ENCODE data around the gene MSI2. TPM values are rescaled to one million over a fixed set of nuclear protein-coding genes. Genes with fewer than 3 reads are reported as not detected.

The MSI2 gene
- total and polyA plus RNA-seq, 9 of the 15 experiments (the other 6 are each of a cell fraction or from before 2014, with no cell fraction given) = 4.6 to 61.8 (median 42.4) TPM

DNA sequence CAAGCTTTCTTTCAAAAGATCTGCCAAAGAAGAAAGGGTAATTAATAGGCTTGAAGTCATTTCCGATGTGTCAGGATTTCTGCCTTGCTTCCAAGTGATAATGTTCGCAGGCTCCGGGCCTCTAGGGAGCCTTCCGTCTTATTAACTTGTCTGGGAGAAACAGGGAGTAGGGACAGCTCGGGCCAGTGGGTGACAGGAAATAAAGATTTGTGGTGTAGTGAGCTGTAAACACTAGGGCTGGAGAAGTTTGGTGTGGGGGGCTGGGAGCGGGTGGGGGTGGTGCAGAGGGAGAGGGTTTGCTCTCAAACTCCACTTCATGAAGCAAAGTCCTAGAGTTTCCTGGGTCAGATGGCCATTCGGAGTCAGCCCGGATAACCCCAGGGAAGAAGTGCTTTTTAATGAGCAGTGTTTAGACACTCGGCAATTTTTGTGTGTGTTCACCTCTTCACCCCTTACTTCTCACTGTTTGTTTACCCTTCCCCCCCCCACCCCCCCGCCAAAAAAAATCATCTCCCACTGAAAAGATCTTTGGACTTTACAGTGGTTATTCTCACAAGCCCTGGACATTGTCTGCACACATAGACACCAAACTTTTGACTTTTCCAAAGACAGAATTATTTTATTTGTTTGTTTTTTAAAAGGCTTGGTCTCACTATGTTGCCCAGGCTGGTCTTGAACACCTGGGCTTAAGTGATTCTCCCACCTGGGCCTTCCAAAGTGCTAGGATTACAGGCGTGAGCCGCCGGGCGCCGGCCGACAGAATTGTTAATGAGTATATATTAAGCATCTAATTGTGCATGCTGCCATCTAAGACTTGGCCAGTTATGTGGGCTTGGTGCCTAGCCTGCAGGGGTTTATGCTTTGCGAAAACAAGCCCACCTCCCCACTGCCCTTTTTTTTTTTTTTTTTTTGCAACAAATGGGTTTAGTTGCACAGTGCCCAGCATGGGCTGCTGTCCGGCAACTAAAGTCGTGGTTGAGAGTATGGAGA is 292.4 kb downstream of the MSI2 start:
- no peaks in the 10 kb centered on the region for H3K9me3 ChIP-seq (replicated peaks; ENCODE audit: control insufficient read depth, insufficient read depth, low read depth, low read length)
- H4K20me1 ChIP-seq (replicated peaks; ENCODE audit: control insufficient read depth, insufficient read depth, low read length) = no peaks in the 10 kb centered on the region
- no peaks in the 10 kb centered on the region for H3K79me2 ChIP-seq (ENCODE audit: control insufficient read depth, insufficient read depth, low read length)
- ATAC-seq (no peak), DNase-seq (ENCODE audit: extremely low read depth in 1 of 4, low spot score in 3 of 4) (peak in 2 of 4 experiments; percentile 16 to 18), FAIRE-seq (no peak)
- ChIA-PET POLR2A (interaction anchor here (0.7 to 1.5 kb wide), 3 partner anchors 8 to 15 kb away, joined by 3 to 9 read pairs (median 5); no protein-coding TSS in a partner anchor), CTCF (ENCODE audit: low intra/inter-chr PET ratio) (no interaction called here)
- no peaks in the 10 kb centered on the region for H3K27me3 ChIP-seq (ENCODE audit: control insufficient read depth in 2 of 2, insufficient read depth in 2 of 2, low read length in 2 of 2)
- no peaks in the 10 kb centered on the region for H3K36me3 ChIP-seq (ENCODE audit: control insufficient read depth, insufficient read depth, low read length)
- in situ Hi-C loops (cut with MboI) = no loop called here
- H3K27ac ChIP-seq (ENCODE audit: extremely low read depth, low read depth, low read length) = no peak overlapping the region
- H3K4me3 ChIP-seq = no peak overlapping the region
- H3K9ac ChIP-seq (ENCODE audit: insufficient read depth in 1 of 2, low read depth in 2 of 2, low read length in 2 of 2) = no peak overlapping the region; a peak in 1 of 4 replicates
- WGBS (ENCODE audit: insufficient coverage, low coverage, missing lambda C conversion rate) = 66% methylated on average over 16 of the region's 19 CpGs
- H2AFZ ChIP-seq (ENCODE audit: low read depth, low read length) = no peak overlapping the region
- intact Hi-C loops (cut with micrococcal nuclease) = no loop called here
- no peaks in the 10 kb centered on the region for H3K9me1 ChIP-seq (ENCODE audit: control insufficient read depth, insufficient read depth, low read length)
- H3K4me1 ChIP-seq (replicated peaks in 1 of 2; ENCODE audit: control insufficient read depth in 2 of 2, insufficient read depth in 2 of 2, low read length in 2 of 2) = peaks cover 14 to 17% of the 10 kb centered on the region in 2 experiments; a peak in 4 of 5 replicates
- no peak for TF ChIP-seq PBX2 (CRISPR knock-in tag; IDR thresholded peaks at IDR 0.05; ENCODE audit: low read depth)
- 0 out of 2 replicates have a peak, but pooled peaks have one; percentile 8 for TF ChIP-seq PBX2 (tag; conservative IDR thresholded peaks at IDR 0.05; ENCODE audit: low read depth)
- TF ChIP-seq, protein P1, sequence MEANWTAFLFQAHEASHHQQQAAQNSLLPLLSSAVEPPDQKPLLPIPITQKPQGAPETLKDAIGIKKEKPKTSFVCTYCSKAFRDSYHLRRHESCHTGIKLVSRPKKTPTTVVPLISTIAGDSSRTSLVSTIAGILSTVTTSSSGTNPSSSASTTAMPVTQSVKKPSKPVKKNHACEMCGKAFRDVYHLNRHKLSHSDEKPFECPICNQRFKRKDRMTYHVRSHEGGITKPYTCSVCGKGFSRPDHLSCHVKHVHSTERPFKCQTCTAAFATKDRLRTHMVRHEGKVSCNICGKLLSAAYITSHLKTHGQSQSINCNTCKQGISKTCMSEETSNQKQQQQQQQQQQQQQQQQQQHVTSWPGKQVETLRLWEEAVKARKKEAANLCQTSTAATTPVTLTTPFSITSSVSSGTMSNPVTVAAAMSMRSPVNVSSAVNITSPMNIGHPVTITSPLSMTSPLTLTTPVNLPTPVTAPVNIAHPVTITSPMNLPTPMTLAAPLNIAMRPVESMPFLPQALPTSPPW (CRISPR knock-in tag; IDR thresholded peaks at IDR 0.05) = peak; percentile 43
- no peak for TF ChIP-seq ZNF586 (CRISPR knock-in tag; conservative IDR thresholded peaks at IDR 0.05)
- no peak overlapping the region for H3K4me2 ChIP-seq (ENCODE audit: insufficient read depth, low read length)
- no TSS peak for BruUV-seq (replicated peaks)

Measured in K562 (cell line).